Activated T-cell treated with anti-CD3 and anti-CD28 coated beads for 48 hours (primary cell): ENCODE measurements around the gene MED25.

Experiments
- DNase-seq: peaks from one replicate; pipeline ENCODE4 v3.0.0-alpha.2; 2020; ENCODE audit warnings: low read depth

MED25 gene

GRCh38 chr19:49858088-49858985 lies 40.2 kb downstream of the MED25 start:
- no peak for DNase-seq

GRCh38 chr19:49859682-49860335 lies 41.7 kb downstream of the MED25 start:
- no peak for DNase-seq

GRCh38 chr19:49860336-49861102 lies 42.4 kb downstream of the MED25 start:
- no peak for DNase-seq

- no peak for DNase-seq
These were observed 43.0 kb downstream of the MED25 start for GRCh38 chr19:49861107-49861506.

- no peak for DNase-seq
These were observed 43.7 kb downstream of the MED25 start for GRCh38 chr19:49861541-49862378.

- DNase-seq = no peak
These were observed 44.5 kb downstream of the MED25 start for GRCh38 chr19:49862391-49863253.

- no peak for DNase-seq
These were observed 45.3 kb downstream of the MED25 start for GRCh38 chr19:49863254-49863934.

- no peak for DNase-seq
These were observed 45.8 kb downstream of the MED25 start for GRCh38 chr19:49863935-49864320.

GRCh38 chr19:49864890-49865289 lies 46.8 kb downstream of the MED25 start:
- DNase-seq = no peak

GRCh38 chr19:49866933-49867782 lies 49.1 kb downstream of the MED25 start, which contains the start of gene PNKP:
Gene PNKP (minus strand): TSS chr19:49867576. CDS start chr19:49867204, 372 bp downstream.
- DNase-seq = peak; percentile 94

GRCh38 chr19:49869009-49869483 lies 51.0 kb downstream of the MED25 start:
- DNase-seq = no peak

GRCh38 chr19:49869484-49870308 lies 51.6 kb downstream of the MED25 start:
- DNase-seq = peak; percentile 86

GRCh38 chr19:49870309-49870901 lies 52.3 kb downstream of the MED25 start:
- no peak for DNase-seq

- no peak for DNase-seq
These were observed 53.4 kb downstream of the MED25 start for GRCh38 chr19:49871349-49871985.

- DNase-seq = no peak
These were observed 54.4 kb downstream of the MED25 start for GRCh38 chr19:49872245-49873128.

GRCh38 chr19:49873129-49873521 lies 55.0 kb downstream of the MED25 start:
- DNase-seq = no peak
